HG03045 (cell line): ENCODE data around the gene LRCH1.

Source experiments
- ATAC-seq: cut with Tn5 transposase; IDR thresholded peaks from one replicate; pipeline ENCODE4 v1.9.1; 2021; ENCODE audit warnings: mild to moderate bottlenecking, moderate library complexity; ENCODE audit not compliant: unreplicated experiment

LRCH1 gene

GRCh38 chr13:46531953-46532352 is 21.0 kb upstream of the LRCH1 start:
- ATAC-seq: no peak

GRCh38 chr13:46535002-46535401 is 18.0 kb upstream of the LRCH1 start:
- ATAC-seq: no peak

DNA sequence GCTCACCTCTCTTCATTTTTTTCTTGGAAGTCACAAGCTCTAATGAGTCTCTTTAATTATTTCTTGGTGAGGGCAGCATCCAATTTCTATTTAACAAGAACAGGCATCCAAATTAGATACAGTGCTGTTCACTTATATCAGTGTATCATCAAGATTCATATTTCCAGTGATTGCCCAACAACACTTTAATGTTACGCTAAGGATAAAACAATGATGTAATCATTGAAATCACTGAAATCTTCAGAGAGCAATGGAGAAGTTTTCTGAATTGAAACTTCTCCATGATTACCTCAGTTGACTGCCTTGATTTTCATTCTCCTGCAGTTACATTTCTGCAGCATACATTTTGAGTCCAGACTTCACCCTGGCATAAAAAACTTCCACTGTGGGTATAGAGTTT is 17.1 kb upstream of the LRCH1 start:
- ATAC-seq: no peak

DNA sequence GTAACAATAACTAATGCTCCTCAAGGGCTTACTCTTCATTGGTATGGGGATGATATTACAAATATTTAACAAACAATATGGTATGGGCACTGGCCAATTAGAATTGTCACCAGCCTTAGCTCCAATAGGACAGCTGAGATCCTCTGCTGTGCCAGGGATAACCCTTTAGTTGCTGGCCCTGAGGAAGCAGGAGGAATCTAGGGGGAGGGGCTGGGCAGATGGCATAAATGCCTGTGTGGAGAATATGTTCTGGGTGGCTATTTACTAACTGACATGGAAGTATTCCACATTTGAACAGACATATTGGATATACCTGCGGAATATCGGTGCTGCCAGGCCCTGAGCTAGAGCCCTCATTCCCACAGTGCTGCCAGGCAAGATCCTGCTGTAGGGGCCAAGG is 16.6 kb upstream of the LRCH1 start:
- ATAC-seq: no peak

- no peak for ATAC-seq
Measured at GRCh38 chr13:46539231-46539630, 13.7 kb upstream of the LRCH1 start.

DNA sequence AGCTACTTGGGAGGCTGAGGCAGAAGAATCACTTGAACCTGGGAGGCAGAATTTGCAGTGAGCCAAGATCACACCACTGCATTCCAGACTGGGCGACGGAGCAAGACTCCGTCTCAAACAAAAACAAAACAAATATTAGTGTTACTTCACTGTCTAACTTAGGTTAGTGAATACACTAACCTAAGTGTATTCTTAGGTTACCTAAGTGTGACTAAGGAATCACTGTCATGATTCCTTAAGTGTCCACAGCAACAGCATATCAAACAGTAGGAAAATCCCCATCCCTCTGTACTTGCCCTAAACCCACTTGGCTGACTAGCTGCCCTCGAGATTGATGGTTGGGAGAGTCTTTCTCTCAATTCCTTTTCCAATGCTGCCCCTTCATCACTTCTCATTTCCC is 11.8 kb upstream of the LRCH1 start:
- no peak for ATAC-seq

GRCh38 chr13:46542833-46543232 is 10.1 kb upstream of the LRCH1 start:
- ATAC-seq: no peak

- ATAC-seq: no peak
Measured at GRCh38 chr13:46543287-46543686, 9.7 kb upstream of the LRCH1 start.

GRCh38 chr13:46544208-46544607 is 8.8 kb upstream of the LRCH1 start:
- peak; percentile 73 for ATAC-seq

DNA sequence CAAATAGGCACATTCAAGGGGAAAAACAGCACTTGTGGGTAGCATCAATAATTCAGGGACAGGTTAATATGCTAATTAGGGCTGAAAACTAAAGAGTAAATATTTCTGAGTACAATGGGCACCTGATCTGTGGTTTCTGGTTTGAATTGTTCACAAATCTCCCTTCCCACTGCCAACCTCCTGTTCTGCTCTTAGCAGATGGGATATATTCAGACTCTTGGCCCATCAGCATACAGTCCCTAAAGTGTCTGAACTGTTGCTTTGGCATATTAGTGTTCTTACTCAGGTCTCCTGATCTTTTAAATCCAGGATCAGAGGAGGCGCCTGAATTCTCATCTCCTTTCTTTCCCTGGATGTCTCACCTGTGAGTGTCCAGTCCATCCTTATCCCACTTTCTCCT is 8.2 kb upstream of the LRCH1 start:
- no peak for ATAC-seq

GRCh38 chr13:46546084-46546768 is 6.7 kb upstream of the LRCH1 start:
- no peak for ATAC-seq

- ATAC-seq: no peak
Measured at GRCh38 chr13:46550822-46551221, 2.1 kb upstream of the LRCH1 start.

DNA sequence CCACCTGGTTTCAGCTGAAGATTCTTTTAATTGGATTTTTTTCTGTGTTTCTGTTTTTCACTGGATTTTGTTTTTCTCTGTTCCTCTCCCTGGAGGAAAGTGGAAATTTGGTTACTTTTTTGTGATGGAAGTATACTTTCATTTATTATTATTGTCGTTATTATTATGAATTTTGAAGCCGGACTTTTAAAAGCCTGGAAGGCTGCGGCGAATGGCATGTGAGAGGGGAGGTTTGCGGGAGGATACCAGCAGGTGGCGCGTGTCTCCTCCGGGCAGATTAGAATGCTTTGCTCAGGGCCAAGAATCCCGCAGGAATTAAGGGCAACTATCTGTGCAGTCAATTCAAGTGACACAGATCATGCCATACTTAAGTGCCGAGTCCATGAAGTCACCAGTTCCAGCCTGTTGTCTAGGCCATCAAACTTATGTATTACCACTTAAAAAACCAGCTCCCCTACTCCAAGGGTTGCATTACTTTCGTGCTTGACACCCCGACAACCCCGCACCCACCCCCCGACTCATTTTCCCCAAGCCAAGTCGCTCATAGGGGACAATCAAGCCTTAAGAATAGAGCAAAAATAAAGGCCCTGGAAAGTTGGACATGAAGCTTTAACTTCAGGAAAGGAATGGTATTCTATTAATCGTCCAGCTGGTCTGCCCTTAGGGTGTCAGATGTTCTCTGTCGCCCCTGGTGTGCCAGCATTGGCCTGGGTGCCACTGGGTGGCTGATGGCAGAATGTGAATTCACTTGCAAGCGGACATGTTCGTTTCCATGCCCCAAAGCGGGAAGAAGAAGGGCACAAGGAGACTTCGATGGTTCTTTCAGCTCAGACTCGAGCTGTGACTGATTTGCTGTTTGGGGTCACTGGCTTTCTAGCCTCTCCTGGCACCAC is 1.3 kb upstream of the LRCH1 start:
- ATAC-seq: no peak

- no peak for ATAC-seq
Measured at GRCh38 chr13:46552303-46552682, 677 bp upstream of the LRCH1 start.

- ATAC-seq: no peak
Measured at GRCh38 chr13:46553521-46553885, 533 bp downstream of the LRCH1 start.

GRCh38 chr13:46553886-46554858 is 1.2 kb downstream of the LRCH1 start:
- ATAC-seq: peak; percentile 58

DNA sequence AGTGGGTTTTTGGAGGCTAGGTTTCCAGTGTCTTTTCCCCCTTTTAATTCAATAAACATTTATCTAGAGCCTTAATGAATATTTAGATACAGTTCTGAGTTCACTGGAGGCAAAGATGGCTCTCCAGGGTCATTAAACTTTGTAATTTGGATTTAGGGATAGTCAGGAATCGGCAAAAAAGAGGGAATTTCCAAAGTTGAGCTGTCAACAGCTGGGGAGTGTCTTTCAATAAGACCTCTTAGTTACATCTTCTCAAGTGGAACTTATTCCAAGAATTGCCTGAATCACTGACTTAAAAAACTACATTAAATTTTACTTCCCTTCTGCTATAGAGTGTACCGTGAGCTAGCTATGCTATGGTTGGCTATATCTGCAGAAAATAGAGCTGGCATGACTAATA is 2.0 kb downstream of the LRCH1 start:
- no peak for ATAC-seq

DNA sequence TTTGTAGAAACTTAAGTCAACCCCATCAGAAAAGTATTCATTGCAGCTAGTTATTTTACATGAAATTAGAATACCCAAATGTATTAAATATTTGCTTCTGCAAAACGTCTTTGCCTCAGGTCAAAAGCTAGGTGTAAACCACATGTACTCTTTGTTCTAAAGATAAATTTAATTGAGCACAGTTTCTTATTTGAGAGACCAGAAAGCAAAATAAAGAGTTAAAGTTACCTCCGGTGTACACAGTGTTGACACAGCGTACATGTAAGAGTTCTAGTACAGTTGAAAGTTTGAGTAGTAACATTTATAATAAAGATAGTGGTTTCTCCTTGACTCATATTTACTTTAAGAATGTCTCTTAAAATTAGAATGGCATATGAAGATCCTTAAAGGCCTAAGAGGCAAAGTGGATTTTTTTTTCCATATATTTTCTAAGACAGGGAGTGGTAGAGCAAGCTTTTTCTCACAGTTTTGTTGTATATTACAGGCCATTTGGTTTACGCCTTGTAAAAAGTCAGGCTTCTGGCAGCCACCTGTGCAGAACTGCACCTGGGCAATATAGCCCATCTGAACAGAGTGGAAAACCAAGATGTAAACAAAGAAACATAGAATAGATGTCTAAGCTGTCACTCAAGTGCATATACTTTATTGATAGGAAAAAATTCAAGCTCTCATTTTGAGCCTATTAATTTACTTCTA is 2.9 kb downstream of the LRCH1 start:
- no peak for ATAC-seq

- ATAC-seq: no peak
Measured at GRCh38 chr13:46556418-46556779, 3.4 kb downstream of the LRCH1 start.

GRCh38 chr13:46559272-46559805 is 6.4 kb downstream of the LRCH1 start:
- no peak for ATAC-seq
